IgD-negative memory B cell (primary cell): ENCODE data around the gene RIIAD1. TPM values are rescaled to one million over a fixed set of nuclear protein-coding genes. Genes with fewer than 3 reads are reported as not detected.

Source experiments
- H3K27ac Mint-ChIP-seq, 3 donors: one replicate each; pipeline ENCODE4 v1.8.0; 2020 to 2022; ENCODE audit warnings: mild to moderate bottlenecking in 3 of 3, mixed read lengths in 3 of 3, moderate library complexity in 1 of 3
- H3K27me3 Mint-ChIP-seq: one replicate; pipeline ENCODE4 v1.8.0; 2021; ENCODE audit warnings: mixed read lengths
- H3K36me3 Mint-ChIP-seq: one replicate; pipeline ENCODE4 v1.8.0; 2020; ENCODE audit warnings: mild to moderate bottlenecking, mixed read lengths
- H3K4me1 Mint-ChIP-seq, 3 donors: one replicate each; pipeline ENCODE4 v1.8.0; 2020 to 2022; ENCODE audit warnings: mixed read lengths in 3 of 3, mild to moderate bottlenecking in 1 of 3
- H3K4me3 Mint-ChIP-seq, 4 donors: one replicate each; pipeline ENCODE4 v1.8.0; 2020 to 2022; ENCODE audit warnings: mild to moderate bottlenecking in 4 of 4, mixed read lengths in 4 of 4, moderate library complexity in 3 of 4
- H3K9me3 Mint-ChIP-seq, 3 donors: one replicate each; pipeline ENCODE4 v1.8.0; 2020 to 2021; ENCODE audit warnings: mixed read lengths in 3 of 3, mild to moderate bottlenecking in 1 of 3
- polyA plus RNA-seq: library from polyadenylated mRNA; unstranded; fragments of 300-500 nt; fragmentation: Illumina TruSeq; gene quantifications from one replicate; pipeline ENCODE4 v1.2.3, GENCODE V29; 2021

Gene RIIAD1
- polyA plus RNA-seq, 1 donor from 2014 or later, result not detected

- Mint-ChIP-seq H3K4me1 (peaks cover 2 to 7% (median 6%) of the 10 kb centered on the region in 3 donors), H3K4me3 (no peak overlapping the region), H3K36me3 (peaks cover 6% of the 10 kb centered on the region), H3K27ac (peak overlapping the region; percentile 2 to 54 (median 47)), H3K27me3 (peaks cover 1% of the 10 kb centered on the region), H3K9me3 (no peaks in the 10 kb centered on the region)
These were observed 15.4 kb upstream of the RIIAD1 start for GRCh38 chr1:151705753-151706463.

GRCh38 chr1:151706464-151707415 lies 14.6 kb upstream of the RIIAD1 start:
- peaks cover 1% of the 10 kb centered on the region for H3K27me3 Mint-ChIP-seq
- H3K36me3 Mint-ChIP-seq, result no peaks in the 10 kb centered on the region
- H3K4me1 Mint-ChIP-seq, result peaks cover 1 to 7% (median 6%) of the 10 kb centered on the region in 3 donors
- H3K9me3 Mint-ChIP-seq, result no peaks in the 10 kb centered on the region
- H3K4me3 Mint-ChIP-seq, result no peak overlapping the region
- peak overlapping the region in 1 of 3 donors; percentile 35 for H3K27ac Mint-ChIP-seq

- Mint-ChIP-seq H3K36me3 (no peaks in the 10 kb centered on the region), H3K4me3 (no peak overlapping the region), H3K27ac (no peak overlapping the region), H3K4me1 (peaks cover under 1 to 7% (median 6%) of the 10 kb centered on the region in 3 donors), H3K9me3 (no peaks in the 10 kb centered on the region), H3K27me3 (peaks cover 1% of the 10 kb centered on the region)
These were observed 13.7 kb upstream of the RIIAD1 start for GRCh38 chr1:151707541-151708065.

- Mint-ChIP-seq H3K36me3 (no peaks in the 10 kb centered on the region), H3K4me1 (peaks cover 0 to 7% (median 6%) of the 10 kb centered on the region in 3 donors), H3K4me3 (no peak overlapping the region), H3K27ac (no peak overlapping the region), H3K27me3 (peaks cover 1% of the 10 kb centered on the region), H3K9me3 (no peaks in the 10 kb centered on the region)
These were observed 12.4 kb upstream of the RIIAD1 start for GRCh38 chr1:151708891-151709290.

- Mint-ChIP-seq H3K27me3 (peaks cover 7% of the 10 kb centered on the region), H3K9me3 (no peaks in the 10 kb centered on the region), H3K36me3 (no peaks in the 10 kb centered on the region), H3K4me1 (peaks cover 0 to 5% (median 5%) of the 10 kb centered on the region in 3 donors), H3K27ac (no peak overlapping the region), H3K4me3 (no peak overlapping the region)
These were observed 11.0 kb upstream of the RIIAD1 start for GRCh38 chr1:151710187-151710840.

GRCh38 chr1:151711044-151711800 lies 10.1 kb upstream of the RIIAD1 start:
- Mint-ChIP-seq H3K27me3 (peaks cover 13% of the 10 kb centered on the region), H3K27ac (no peak overlapping the region), H3K4me3 (no peak overlapping the region), H3K9me3 (no peaks in the 10 kb centered on the region), H3K36me3 (no peaks in the 10 kb centered on the region), H3K4me1 (peaks cover 0 to 2% (median 0%) of the 10 kb centered on the region in 3 donors)

- no peaks in the 10 kb centered on the region for H3K9me3 Mint-ChIP-seq
- H3K27me3 Mint-ChIP-seq, result peaks cover 17% of the 10 kb centered on the region
- no peaks in the 10 kb centered on the region for H3K36me3 Mint-ChIP-seq
- peaks cover 0 to 3% (median 2%) of the 10 kb centered on the region in 3 donors for H3K4me1 Mint-ChIP-seq
- no peak overlapping the region for H3K4me3 Mint-ChIP-seq
- H3K27ac Mint-ChIP-seq, result peak overlapping the region in 2 of 3 donors; percentile 16 to 85
These were observed 9.4 kb upstream of the RIIAD1 start for GRCh38 chr1:151711951-151712350.

- Mint-ChIP-seq H3K27me3 (peaks cover 26% of the 10 kb centered on the region), H3K36me3 (no peaks in the 10 kb centered on the region), H3K9me3 (no peaks in the 10 kb centered on the region), H3K4me1 (peaks cover 4 to 6% (median 4%) of the 10 kb centered on the region in 3 donors), H3K27ac (no peak overlapping the region), H3K4me3 (no peak overlapping the region)
These were observed 8.3 kb upstream of the RIIAD1 start for GRCh38 chr1:151713044-151713443.

GRCh38 chr1:151713874-151714273 lies 7.4 kb upstream of the RIIAD1 start:
- Mint-ChIP-seq H3K9me3 (no peaks in the 10 kb centered on the region), H3K36me3 (no peaks in the 10 kb centered on the region), H3K27me3 (peaks cover 29% of the 10 kb centered on the region), H3K27ac (no peak overlapping the region), H3K4me3 (no peak overlapping the region), H3K4me1 (peaks cover 4 to 6% (median 4%) of the 10 kb centered on the region in 3 donors)

- Mint-ChIP-seq H3K4me1 (peaks cover 4 to 6% (median 5%) of the 10 kb centered on the region in 3 donors), H3K27me3 (peaks cover 29% of the 10 kb centered on the region), H3K9me3 (no peaks in the 10 kb centered on the region), H3K36me3 (no peaks in the 10 kb centered on the region), H3K4me3 (no peak overlapping the region), H3K27ac (no peak overlapping the region)
These were observed 6.2 kb upstream of the RIIAD1 start for GRCh38 chr1:151714820-151715725.

- Mint-ChIP-seq H3K27ac (no peak overlapping the region), H3K4me3 (no peak overlapping the region), H3K4me1 (peaks cover 8 to 13% (median 11%) of the 10 kb centered on the region in 3 donors), H3K9me3 (no peaks in the 10 kb centered on the region), H3K36me3 (no peaks in the 10 kb centered on the region), H3K27me3 (peaks cover 31% of the 10 kb centered on the region)
These were observed 5.5 kb upstream of the RIIAD1 start for GRCh38 chr1:151715726-151716404.

GRCh38 chr1:151716405-151716762 lies 4.9 kb upstream of the RIIAD1 start:
- Mint-ChIP-seq H3K27ac (no peak overlapping the region), H3K4me1 (peaks cover 11 to 15% (median 12%) of the 10 kb centered on the region in 3 donors), H3K36me3 (no peaks in the 10 kb centered on the region), H3K9me3 (no peaks in the 10 kb centered on the region), H3K27me3 (peaks cover 31% of the 10 kb centered on the region), H3K4me3 (no peak overlapping the region)
